Neural progenitor cell (in vitro differentiated cells): Measurements from ENCODE around the gene AFF2. TPM values are rescaled to one million over a fixed set of nuclear protein-coding genes. Genes with fewer than 3 reads are reported as not detected.

Source experiments
- DNase-seq: peaks from one replicate; pipeline ENCODE4 v3.0.0-alpha.2; 2016; ENCODE audit warnings: low spot score
- H2AFZ ChIP-seq: fragments of 200-600 bp; sonication (generic); replicated peaks from 2 replicates; pipeline ENCODE4 v1.6.1; 2016; ENCODE audit warnings: antibody characterized with exemption
- H3F3A ChIP-seq: fragments of 200-600 bp; sonication (generic); 2 replicates; pipeline ENCODE4 v1.6.1; 2016; ENCODE audit warnings: antibody characterized with exemption, low read depth
- H3K27ac ChIP-seq: fragments of 200-600 bp; sonication (generic); 2 replicates; pipeline ENCODE4 v1.5.1; 2016; ENCODE audit warnings: mild to moderate bottlenecking
- H3K27me3 ChIP-seq: fragments of 200-600 bp; sonication (generic); 2 replicates; pipeline ENCODE4 v1.6.1; 2016; ENCODE audit warnings: mild to moderate bottlenecking, moderate library complexity
- H3K36me3 ChIP-seq: fragments of 200-600 bp; sonication (generic); 2 replicates; pipeline ENCODE4 v1.5.1; 2016
- H3K4me1 ChIP-seq: fragments of 200-600 bp; sonication (generic); 2 replicates; pipeline ENCODE4 v1.6.1; 2016; ENCODE audit warnings: mixed run types
- H3K4me2 ChIP-seq: fragments of 200-600 bp; sonication (generic); 2 replicates; pipeline ENCODE4 v1.6.1; 2016
- H3K4me3 ChIP-seq: fragments of 200-600 bp; sonication (generic); 2 replicates; pipeline ENCODE4 v1.5.1; 2016
- H3K79me2 ChIP-seq: fragments of 200-600 bp; sonication (generic); 2 replicates; pipeline ENCODE4 v1.6.1; 2016; ENCODE audit warnings: low read depth
- H3K9ac ChIP-seq: fragments of 200-600 bp; sonication (generic); 2 replicates; pipeline ENCODE4 v1.6.1; 2016
- H3K9me3 ChIP-seq: fragments of 200-600 bp; sonication (generic); 2 replicates; pipeline ENCODE4 v1.5.1; 2016; ENCODE audit warnings: low read depth
- H4K20me1 ChIP-seq: fragments of 200-600 bp; sonication (generic); 2 replicates; pipeline ENCODE4 v1.6.1; 2016; ENCODE audit warnings: low read depth
- H3K27ac Mint-ChIP-seq: 3 replicates; pipeline ENCODE4 v1.8.0; 2021; ENCODE audit warnings: mixed read lengths
- H3K27me3 Mint-ChIP-seq: 2 replicates; pipeline ENCODE4 v1.8.0; 2022; ENCODE audit warnings: low read depth, mild to moderate bottlenecking, inconsistent platforms, moderate library complexity, mixed read lengths; ENCODE audit not compliant: insufficient read depth
- H3K36me3 Mint-ChIP-seq: 3 replicates; pipeline ENCODE4 v1.8.0; 2021; ENCODE audit warnings: mixed read lengths
- H3K4me1 Mint-ChIP-seq: 3 replicates; pipeline ENCODE4 v1.8.0; 2021; ENCODE audit warnings: mixed read lengths
- H3K4me3 Mint-ChIP-seq: 3 replicates; pipeline ENCODE4 v1.8.0; 2021; ENCODE audit warnings: mild to moderate bottlenecking, moderate library complexity, mixed read lengths
- H3K9me3 Mint-ChIP-seq: 3 replicates; pipeline ENCODE4 v1.8.0; 2020; ENCODE audit warnings: mixed read lengths
- EZH2 ChIP-seq: fragments of 200-600 bp; sonication (generic); IDR thresholded peaks from 2 replicates; pipeline ENCODE4 v1.6.1; 2017; ENCODE audit warnings: antibody characterized with exemption, mild to moderate bottlenecking, moderate library complexity
- EZH2phosphoT487 ChIP-seq: fragments of 200-600 bp; sonication (generic); IDR thresholded peaks from 2 replicates; pipeline ENCODE4 v1.6.1; 2017; ENCODE audit warnings: antibody characterized with exemption
- total RNA-seq: library from RNA; depleted of rRNA; stranded (reverse); fragments of >200 nt; gene quantifications from 2 replicates; pipeline ENCODE4 v1.2.3, GENCODE V29; 2015; ENCODE audit warnings: low replicate concordance
- TF ChIP-seq, protein P1 (sequence below): fragments of 200-600 bp; sonication (generic); IDR thresholded peaks from 2 replicates; pipeline ENCODE4 v1.5.1; 2017; ENCODE audit warnings: antibody characterized with exemption, mild to moderate bottlenecking

Gene AFF2
- total RNA-seq, 1 donor from 2014 or later = 13.5 TPM

DNA sequence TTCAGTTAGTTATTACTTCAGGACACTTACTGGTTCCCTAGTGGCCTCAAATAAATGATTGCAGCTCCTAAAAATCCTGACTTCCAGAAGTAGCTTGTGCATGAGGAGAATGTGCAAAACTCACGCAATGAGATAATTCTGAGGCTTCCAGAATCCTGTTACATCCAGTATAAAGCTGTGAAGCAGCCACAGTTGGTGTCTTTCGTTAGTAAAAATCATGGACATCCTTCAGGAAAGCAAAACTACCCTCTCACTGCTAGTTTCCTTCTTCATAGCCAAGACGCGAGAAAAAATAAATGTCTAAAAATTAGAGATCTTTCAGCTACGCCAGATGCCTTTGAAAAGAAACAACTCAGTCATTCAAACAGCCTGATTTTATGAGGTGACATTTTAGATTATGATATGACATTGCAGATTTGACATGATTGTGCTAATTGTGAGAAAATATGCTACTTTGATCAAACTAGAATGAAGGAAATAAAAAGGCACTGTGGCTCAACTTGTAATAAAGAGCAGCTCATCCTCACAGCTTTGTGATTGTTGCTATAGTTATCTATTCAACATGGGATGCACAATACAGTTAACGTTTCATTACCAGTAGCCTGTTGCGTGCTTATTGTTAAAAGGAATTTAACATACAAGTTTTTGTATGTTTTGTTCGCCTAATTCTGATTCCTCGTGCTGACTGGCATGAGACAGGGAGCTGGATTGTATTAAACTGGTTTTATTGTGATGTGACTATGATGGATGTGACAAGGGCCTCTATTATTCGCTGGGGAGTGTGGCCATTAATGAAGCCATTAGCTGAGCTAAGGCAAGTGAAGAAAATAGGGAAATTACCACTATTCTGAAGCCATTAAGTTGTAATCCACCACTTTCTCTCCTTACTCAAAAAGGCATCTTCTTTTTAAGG is 40.5 kb downstream of the AFF2 start:
- Histone ChIP-seq H3K79me2 (no peaks in the 10 kb centered on the region), H3K27ac (no peak overlapping the region), H3K9me3 (peaks cover 2% of the 10 kb centered on the region), H3K9ac (no peak overlapping the region), H2AFZ (no peak overlapping the region), H3K4me1 (peaks cover 9% of the 10 kb centered on the region), H3K27me3 (no peaks in the 10 kb centered on the region), H4K20me1 (no peaks in the 10 kb centered on the region), H3F3A (no peaks in the 10 kb centered on the region), H3K4me2 (no peak overlapping the region), H3K36me3 (no peaks in the 10 kb centered on the region), H3K4me3 (no peak overlapping the region)
- H3K27me3 Mint-ChIP-seq = no peaks in the 10 kb centered on the region
- no peaks in the 10 kb centered on the region for H3K36me3 Mint-ChIP-seq
- no peak for DNase-seq
- peaks cover 17% of the 10 kb centered on the region for H3K4me1 Mint-ChIP-seq
- H3K9me3 Mint-ChIP-seq = peaks cover 3% of the 10 kb centered on the region
- no peak overlapping the region for H3K4me3 Mint-ChIP-seq
- TF ChIP-seq EZH2phosphoT487 = no peak
- TF ChIP-seq, protein P1, sequence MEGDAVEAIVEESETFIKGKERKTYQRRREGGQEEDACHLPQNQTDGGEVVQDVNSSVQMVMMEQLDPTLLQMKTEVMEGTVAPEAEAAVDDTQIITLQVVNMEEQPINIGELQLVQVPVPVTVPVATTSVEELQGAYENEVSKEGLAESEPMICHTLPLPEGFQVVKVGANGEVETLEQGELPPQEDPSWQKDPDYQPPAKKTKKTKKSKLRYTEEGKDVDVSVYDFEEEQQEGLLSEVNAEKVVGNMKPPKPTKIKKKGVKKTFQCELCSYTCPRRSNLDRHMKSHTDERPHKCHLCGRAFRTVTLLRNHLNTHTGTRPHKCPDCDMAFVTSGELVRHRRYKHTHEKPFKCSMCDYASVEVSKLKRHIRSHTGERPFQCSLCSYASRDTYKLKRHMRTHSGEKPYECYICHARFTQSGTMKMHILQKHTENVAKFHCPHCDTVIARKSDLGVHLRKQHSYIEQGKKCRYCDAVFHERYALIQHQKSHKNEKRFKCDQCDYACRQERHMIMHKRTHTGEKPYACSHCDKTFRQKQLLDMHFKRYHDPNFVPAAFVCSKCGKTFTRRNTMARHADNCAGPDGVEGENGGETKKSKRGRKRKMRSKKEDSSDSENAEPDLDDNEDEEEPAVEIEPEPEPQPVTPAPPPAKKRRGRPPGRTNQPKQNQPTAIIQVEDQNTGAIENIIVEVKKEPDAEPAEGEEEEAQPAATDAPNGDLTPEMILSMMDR = no peak
- TF ChIP-seq EZH2 = no peak
- no peak overlapping the region for H3K27ac Mint-ChIP-seq

DNA sequence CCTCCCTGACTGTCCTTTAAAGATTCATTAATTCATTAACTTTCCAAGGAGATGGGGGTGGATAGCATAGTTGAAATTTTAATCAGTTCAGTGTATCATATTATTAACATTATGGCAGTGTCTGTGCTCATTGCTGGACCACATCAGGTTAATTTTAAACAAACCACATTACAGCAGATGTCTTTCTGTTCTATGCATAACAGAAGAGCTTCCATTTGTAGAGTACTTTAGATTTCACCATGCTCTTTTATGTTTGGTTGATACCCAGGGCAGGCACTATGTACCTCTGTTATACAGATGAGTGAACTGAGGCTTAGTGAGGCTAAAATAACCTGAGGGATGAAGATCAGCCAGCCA is 41.1 kb downstream of the AFF2 start:
- no peaks in the 10 kb centered on the region for H3K9me3 ChIP-seq
- no peaks in the 10 kb centered on the region for H3K36me3 Mint-ChIP-seq
- TF ChIP-seq EZH2 = no peak
- no peak for DNase-seq
- H3K4me2 ChIP-seq = no peak overlapping the region
- peaks cover 9% of the 10 kb centered on the region for H3K4me1 ChIP-seq
- H3K27me3 Mint-ChIP-seq = no peaks in the 10 kb centered on the region
- no peaks in the 10 kb centered on the region for H3K27me3 ChIP-seq
- H3K79me2 ChIP-seq = no peaks in the 10 kb centered on the region
- no peak overlapping the region for H3K27ac Mint-ChIP-seq
- peaks cover 17% of the 10 kb centered on the region for H3K4me1 Mint-ChIP-seq
- no peaks in the 10 kb centered on the region for H3K36me3 ChIP-seq
- H3K4me3 ChIP-seq = no peak overlapping the region
- H3K9ac ChIP-seq = no peak overlapping the region
- no peaks in the 10 kb centered on the region for H3F3A ChIP-seq
- H3K9me3 Mint-ChIP-seq = peaks cover 3% of the 10 kb centered on the region
- H4K20me1 ChIP-seq = no peaks in the 10 kb centered on the region
- no peak overlapping the region for H2AFZ ChIP-seq
- H3K27ac ChIP-seq = no peak overlapping the region
- no peak overlapping the region for H3K4me3 Mint-ChIP-seq

DNA sequence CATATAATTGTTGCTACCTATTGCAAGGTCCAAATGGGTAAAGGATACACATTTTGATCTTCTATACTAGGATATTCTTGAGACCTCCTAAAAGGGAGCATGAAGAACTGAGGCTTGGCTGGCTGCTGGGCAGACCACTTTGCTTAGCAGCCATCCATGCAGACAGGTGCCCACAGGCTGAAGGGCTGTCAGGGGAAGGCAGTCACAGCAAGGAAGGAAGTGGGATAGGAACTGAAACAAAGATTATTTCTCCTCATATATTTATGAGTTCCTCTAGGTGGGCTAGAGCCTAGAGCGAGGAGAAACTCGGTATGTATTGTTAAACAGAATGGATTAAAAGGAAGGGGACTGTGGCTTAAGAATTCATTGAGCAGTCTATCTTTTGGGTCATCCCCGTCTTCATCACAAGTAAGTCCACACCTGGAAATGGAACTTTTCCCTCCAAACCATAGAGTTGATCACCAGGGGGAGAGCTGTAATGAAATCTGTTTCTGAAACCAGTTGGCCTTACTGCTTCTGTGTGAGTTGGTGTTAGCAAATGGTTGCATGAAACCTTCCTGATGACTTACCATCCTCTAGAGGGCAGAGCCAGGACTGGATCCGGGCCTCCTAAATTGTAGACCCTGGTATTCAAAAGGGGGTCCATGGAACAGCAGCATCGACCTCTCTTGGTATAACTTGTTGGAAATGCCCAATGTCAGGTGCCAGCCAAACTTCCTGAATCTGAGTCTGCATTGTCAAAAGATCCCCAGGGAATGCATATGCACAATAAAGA is 42.3 kb downstream of the AFF2 start:
- no peak for DNase-seq
- Mint-ChIP-seq H3K27me3 (no peaks in the 10 kb centered on the region), H3K4me3 (no peak overlapping the region), H3K4me1 (peaks cover 9% of the 10 kb centered on the region), H3K27ac (no peak overlapping the region), H3K36me3 (no peaks in the 10 kb centered on the region), H3K9me3 (peaks cover 3% of the 10 kb centered on the region)
- no peaks in the 10 kb centered on the region for H4K20me1 ChIP-seq
- no peaks in the 10 kb centered on the region for H3K4me1 ChIP-seq
- H3K27ac ChIP-seq = no peak overlapping the region
- H3F3A ChIP-seq = no peaks in the 10 kb centered on the region
- no peak overlapping the region for H3K9ac ChIP-seq
- H3K36me3 ChIP-seq = no peaks in the 10 kb centered on the region
- TF ChIP-seq, protein P1 = peak; percentile 12
- no peak for TF ChIP-seq EZH2
- no peak overlapping the region for H3K4me3 ChIP-seq
- no peaks in the 10 kb centered on the region for H3K9me3 ChIP-seq
- H3K4me2 ChIP-seq = no peak overlapping the region
- H3K79me2 ChIP-seq = no peaks in the 10 kb centered on the region
- H2AFZ ChIP-seq = no peak overlapping the region
- H3K27me3 ChIP-seq = no peaks in the 10 kb centered on the region
